ENCODE measurements around the gene ADAR.

Gene ADAR

GRCh38 chr1:154619181-154619948 is 11.4 kb upstream of the ADAR start:
- no peak for DNase-seq (ENCODE audit: low read depth in 2 of 2, low spot score in 1 of 2)

- DNase-seq (ENCODE audit: low read depth in 2 of 2, low spot score in 1 of 2), result no peak
Measured at GRCh38 chr1:154616659-154617345, 8.8 kb upstream of the ADAR start.

- no peak for DNase-seq (ENCODE audit: low read depth in 2 of 2, low spot score in 1 of 2)
Measured at GRCh38 chr1:154615411-154615810, 7.4 kb upstream of the ADAR start.

GRCh38 chr1:154614901-154615300 is 6.9 kb upstream of the ADAR start:
- no peak for DNase-seq (ENCODE audit: low read depth in 2 of 2, low spot score in 1 of 2)

- no peak for DNase-seq (ENCODE audit: low read depth in 2 of 2, low spot score in 1 of 2)
Measured at GRCh38 chr1:154614247-154614646, 6.3 kb upstream of the ADAR start.

GRCh38 chr1:154611150-154611862 is 3.3 kb upstream of the ADAR start:
- DNase-seq (ENCODE audit: low read depth in 2 of 2, low spot score in 1 of 2), result no peak

- DNase-seq (ENCODE audit: low read depth in 2 of 2, low spot score in 1 of 2), result no peak
Measured at GRCh38 chr1:154609398-154610380, 1.7 kb upstream of the ADAR start.

- DNase-seq (ENCODE audit: low read depth in 2 of 2, low spot score in 1 of 2), result peak in 1 of 2 donors; percentile 11
Measured at GRCh38 chr1:154608397-154609270, 648 bp upstream of the ADAR start.

- no peak for DNase-seq (ENCODE audit: low read depth in 2 of 2, low spot score in 1 of 2)
Measured at GRCh38 chr1:154607106-154607608, 829 bp downstream of the ADAR start.

GRCh38 chr1:154605534-154605933 is 2.5 kb downstream of the ADAR start:
- no peak for DNase-seq (ENCODE audit: low read depth in 2 of 2, low spot score in 1 of 2)

GRCh38 chr1:154603317-154603716 is 4.7 kb downstream of the ADAR start:
- DNase-seq (ENCODE audit: low read depth in 2 of 2, low spot score in 1 of 2), result no peak

GRCh38 chr1:154599658-154600057 is 8.3 kb downstream of the ADAR start:
- DNase-seq (ENCODE audit: low read depth in 2 of 2, low spot score in 1 of 2), result no peak

GRCh38 chr1:154598871-154599635 is 8.9 kb downstream of the ADAR start:
- DNase-seq (ENCODE audit: low read depth in 2 of 2, low spot score in 1 of 2), result no peak

- DNase-seq (ENCODE audit: low read depth in 2 of 2, low spot score in 1 of 2), result no peak
Measured at GRCh38 chr1:154595621-154596020, 12.4 kb downstream of the ADAR start.

GRCh38 chr1:154594811-154595210 is 13.2 kb downstream of the ADAR start:
- no peak for DNase-seq (ENCODE audit: low read depth in 2 of 2, low spot score in 1 of 2)

- no peak for DNase-seq (ENCODE audit: low read depth in 2 of 2, low spot score in 1 of 2)
Measured at GRCh38 chr1:154593390-154593789, 14.6 kb downstream of the ADAR start.

GRCh38 chr1:154591206-154591605 is 16.8 kb downstream of the ADAR start:
- DNase-seq (ENCODE audit: low read depth in 2 of 2, low spot score in 1 of 2), result no peak

- DNase-seq (ENCODE audit: low read depth in 2 of 2, low spot score in 1 of 2), result no peak
Measured at GRCh38 chr1:154590756-154591155, 17.2 kb downstream of the ADAR start.

- DNase-seq (ENCODE audit: low read depth in 2 of 2, low spot score in 1 of 2), result no peak
Measured at GRCh38 chr1:154589780-154590179, 18.2 kb downstream of the ADAR start.
